HG03342 (cell line): ENCODE measurements around the gene RPL35.

Source experiments
- ATAC-seq: cut with Tn5 transposase; IDR thresholded peaks from one replicate; pipeline ENCODE4 v1.9.1; 2021; ENCODE audit warnings: mild to moderate bottlenecking, moderate library complexity; ENCODE audit not compliant: unreplicated experiment

Gene RPL35

DNA sequence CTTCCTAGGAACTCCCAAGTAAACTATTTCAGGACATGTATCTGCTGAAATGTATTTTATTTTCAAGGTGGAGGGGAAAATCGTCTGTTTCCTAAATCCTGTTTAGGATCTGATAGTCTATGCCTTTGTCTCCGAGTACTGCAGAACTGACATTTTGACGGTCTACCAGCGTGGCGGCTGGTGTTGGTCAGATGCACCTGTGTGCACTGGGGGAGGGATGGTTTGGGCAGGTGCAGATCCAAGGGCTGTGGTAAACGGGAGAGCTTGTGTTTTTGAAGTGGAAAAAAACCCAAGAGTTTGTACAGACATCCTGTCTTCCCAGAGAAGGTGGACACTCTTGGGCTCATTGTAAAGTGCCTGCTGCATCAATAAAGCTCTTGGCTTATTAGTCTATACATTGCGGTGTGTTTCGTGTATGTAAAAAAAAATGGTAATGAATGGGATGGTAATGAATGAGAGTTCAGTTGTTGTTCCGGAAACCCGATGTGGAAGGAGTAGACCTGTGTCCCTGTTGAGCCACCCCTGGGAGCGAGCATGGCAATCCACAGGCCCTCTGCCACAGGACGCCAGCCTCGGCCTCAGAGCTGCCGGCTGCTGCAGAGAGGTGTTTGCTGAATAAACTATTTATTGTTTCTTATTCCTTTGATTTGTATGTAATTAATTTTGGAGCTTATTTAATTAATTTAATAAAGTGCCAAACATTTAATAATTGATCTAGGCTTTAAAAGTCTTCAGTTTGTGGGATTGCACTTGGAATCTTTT lies 15.4 kb upstream of the RPL35 start:
- ATAC-seq = no peak

DNA sequence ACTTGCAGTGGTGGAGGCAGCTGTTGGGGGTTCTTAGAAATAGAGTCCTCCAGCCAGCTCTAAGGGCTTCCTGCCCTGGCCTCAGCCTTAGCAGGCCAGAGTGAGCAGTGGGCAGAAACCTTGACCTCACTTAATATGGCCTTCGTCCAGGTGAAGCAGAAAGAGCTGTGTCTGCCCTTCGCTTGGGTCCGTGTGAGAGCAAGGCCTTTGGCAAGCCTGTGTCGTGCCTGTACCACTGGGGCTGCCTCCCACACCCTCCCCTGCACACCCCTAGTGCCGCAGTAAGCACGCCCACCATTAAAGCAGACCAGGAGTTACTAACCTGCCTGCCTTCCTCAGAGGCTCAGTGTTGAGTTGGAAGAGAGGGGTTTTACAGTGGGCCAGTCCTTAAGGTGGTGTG lies 13.7 kb upstream of the RPL35 start:
- no peak for ATAC-seq

DNA sequence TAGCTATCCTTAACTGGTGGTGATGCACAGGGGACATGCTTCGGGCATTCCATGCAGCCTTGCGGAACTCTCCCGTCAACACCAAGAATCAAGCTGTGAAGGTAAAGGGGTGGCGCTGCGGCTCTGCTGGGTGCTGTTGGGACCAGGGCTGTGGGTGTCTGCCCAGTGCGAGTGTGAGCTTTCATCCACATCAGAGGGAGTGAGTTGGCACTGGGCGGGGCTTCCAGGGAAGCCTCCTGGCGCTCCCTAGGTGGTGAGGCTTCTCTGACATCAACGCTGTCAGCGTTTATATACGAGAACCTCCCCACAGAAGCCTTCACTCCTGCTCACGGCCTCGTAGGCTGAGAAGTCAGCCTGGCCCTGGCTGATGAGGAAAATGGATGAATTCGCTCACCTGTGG lies 11.9 kb upstream of the RPL35 start:
- ATAC-seq = no peak

DNA sequence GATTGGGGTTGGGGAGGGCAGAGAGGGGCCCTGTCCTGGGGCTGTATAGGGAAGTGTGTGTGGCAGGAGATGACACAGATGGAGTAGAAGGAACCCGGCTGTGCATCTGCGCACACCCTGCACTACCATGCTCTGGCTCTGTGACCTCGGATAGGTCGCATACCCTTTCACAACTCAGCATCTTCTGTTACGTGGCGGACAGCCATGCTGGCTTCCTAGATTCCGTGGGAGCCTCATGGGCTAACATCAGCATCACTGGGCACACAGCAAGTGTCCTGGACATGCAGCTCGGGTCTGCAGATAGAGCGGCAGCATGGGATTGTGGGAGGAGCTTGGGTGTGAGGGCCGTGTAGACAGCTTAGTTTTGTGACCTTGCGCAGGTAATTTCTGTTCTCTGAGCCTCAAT lies 9.4 kb upstream of the RPL35 start:
- no peak for ATAC-seq

DNA sequence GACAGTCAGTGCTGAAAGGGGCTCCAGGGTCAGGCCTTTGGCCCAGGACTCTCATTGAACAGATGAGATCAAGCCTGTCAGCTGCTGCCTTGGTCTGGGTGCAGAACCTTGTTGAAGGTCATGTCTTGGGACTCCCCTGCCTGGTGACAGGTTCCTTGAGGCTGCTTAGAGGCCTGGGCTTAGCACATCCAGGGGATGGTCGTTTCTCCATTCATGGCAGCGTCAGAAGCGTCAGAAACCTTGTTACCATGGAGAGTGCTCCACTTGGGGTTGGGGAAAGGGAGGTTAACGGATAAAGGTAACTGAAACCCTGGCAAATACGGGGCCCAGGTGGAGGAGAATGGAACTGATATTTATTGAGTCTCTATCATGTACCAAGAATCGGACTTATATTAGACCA lies 9.0 kb upstream of the RPL35 start:
- ATAC-seq = no peak

DNA sequence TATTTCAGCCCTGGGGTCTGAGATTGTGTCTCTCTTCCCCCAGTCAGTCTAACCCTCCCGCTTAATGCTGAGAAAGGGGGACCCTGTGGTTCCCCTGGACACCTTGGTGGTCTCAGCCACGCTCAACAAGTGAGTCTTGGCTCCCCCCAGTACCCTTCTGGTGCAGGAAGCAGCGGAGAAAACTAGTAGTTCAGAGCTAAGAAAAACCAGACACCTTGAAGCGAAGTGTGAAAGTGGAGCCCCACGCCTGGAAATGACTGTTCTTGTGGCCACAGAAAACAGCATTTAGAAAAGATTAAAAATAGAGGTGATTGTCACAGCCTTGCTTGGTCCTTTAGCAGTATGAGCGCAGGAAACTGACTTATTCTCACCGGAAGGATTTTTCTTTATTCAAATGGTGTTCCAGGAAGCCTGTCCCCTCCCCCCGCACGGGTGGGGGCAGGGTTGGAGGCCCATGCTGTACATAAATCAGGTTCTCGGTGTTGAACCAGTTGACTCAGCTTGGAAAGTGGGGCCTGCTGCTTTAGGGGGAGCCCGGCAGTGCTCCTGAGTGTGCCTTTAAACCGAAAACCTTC lies 8.3 kb upstream of the RPL35 start:
- ATAC-seq = peak; percentile 36

DNA sequence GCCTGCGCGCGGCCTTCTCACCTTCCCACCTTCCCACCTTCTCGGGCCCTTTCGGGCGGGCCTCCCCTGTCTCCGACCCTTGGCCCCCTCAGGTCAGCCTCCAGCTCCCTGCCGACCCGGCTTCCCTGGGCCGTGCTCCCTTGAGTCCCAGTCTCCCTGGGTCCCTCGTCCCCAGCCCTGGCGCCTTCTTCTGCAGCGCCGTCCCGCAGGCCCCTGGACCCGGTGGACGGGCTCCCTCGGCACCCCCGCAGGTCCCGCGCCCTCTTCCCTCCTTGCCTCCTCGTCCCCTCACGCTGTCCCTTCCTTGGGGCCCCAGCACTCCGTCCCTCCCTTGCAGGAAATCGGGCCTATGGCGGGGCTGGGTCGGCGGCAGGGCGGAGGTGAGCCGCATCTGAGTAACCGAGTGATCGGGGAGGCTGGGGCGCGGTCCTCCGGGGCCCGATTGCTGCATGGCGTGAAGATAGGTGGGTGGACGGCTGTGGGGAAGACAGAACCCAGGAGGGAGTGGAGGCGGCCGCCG lies 7.8 kb upstream of the RPL35 start:
- no peak for ATAC-seq

DNA sequence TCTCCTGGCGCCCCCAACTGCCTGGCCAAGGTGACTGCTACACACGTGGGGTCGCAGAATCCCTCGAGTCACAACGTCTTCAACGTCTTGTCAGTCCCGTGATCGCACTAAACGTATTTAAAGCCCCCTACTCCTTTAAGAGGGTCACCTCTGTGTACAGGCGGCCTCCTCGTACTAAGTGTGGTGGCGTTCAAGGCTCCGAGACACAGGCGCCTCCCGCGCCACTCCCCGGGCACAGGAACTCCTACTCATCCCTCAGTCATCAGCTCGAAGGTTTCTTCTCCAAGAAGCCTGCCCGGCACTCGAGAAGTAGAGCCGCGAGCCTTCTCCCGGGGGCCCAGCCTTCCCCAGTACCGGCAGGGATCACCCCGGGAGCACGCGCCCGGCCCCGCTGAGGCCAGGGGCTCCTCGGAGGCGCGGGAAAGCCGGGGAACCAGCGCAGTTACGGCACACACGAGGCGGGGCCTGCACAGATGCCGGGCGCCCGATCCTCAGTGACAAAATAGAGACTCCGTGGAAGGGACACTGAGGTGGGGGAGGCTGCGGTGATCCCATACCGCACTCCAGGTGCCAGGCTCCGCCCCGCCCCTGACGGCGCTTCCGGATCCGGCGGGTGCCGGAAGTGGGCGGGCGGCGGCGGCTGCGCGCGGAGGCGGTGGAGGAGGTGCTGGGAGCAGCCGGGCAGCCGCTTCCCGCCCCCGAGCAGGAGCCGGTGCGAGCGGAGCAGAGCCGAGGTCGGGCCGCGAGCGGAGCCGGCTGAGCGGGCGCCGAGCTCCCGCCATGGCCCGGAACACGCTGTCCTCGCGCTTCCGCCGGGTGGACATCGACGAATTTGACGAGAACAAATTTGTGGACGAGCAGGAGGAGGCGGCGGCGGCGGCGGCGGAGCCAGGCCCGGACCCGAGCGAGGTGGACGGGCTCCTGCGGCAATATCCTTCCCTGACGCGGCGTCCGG lies 7.0 kb upstream of the RPL35 start:
- peak; percentile 66 for ATAC-seq

DNA sequence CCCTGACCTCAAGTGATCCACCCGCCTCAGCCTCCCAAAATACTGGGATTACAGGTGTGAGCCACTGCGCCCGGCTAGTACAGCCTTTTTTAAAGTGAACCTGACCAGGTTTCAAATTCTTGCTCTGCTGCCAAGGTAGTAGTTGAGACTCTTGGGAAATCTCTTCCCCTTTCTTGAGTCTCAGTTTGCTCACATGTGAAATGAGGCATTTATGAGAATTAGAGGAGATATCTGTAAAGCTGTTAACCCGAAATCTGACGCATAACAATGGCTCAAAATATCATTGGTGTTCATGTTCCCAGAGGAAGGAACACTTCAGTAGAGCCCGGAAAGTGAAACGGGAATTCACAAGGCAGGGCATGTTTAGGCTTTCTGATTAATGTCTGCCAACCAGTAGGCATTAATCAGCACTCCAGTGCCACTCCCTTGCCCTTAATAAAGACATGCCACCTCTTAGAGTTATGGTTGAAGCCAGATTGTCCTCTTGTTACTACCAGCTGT lies 1.7 kb upstream of the RPL35 start:
- ATAC-seq = no peak

DNA sequence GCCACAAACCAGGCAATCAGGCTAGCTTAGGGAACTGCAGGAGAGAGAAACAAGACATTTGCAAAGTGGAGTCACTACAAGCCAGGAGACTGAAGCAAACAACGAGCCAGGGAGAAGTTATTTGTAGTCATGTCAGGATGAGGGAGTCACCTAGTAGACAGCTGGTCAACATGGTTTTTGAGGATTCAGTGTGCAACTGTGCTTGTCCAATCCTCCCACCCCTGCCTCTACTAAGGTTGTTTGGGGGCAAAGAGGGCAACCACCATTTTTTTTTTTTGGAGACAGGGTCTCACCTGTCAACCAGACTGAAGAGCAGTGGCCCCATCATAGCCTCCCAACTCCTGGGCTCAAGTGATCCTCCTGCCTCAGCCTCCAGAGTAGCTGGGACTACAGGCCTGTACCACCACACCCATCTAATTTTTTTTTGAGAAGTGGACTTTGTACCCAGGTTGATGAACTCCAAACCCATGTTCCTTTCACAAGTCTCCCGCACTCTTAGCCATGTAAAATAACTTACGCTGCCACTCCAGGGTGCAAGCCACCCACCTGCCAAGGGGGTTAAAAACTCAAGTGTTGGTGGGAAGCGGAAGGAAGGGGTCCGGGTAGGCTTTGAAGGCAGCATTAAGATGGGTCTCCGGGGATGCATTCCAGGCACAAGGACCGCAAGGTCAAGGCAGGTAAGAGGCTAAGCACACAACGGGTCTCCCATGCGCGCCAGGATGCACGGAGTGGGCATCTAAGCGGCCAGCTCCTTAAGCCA lies 995 bp downstream of the RPL35 start:
- no peak for ATAC-seq

DNA sequence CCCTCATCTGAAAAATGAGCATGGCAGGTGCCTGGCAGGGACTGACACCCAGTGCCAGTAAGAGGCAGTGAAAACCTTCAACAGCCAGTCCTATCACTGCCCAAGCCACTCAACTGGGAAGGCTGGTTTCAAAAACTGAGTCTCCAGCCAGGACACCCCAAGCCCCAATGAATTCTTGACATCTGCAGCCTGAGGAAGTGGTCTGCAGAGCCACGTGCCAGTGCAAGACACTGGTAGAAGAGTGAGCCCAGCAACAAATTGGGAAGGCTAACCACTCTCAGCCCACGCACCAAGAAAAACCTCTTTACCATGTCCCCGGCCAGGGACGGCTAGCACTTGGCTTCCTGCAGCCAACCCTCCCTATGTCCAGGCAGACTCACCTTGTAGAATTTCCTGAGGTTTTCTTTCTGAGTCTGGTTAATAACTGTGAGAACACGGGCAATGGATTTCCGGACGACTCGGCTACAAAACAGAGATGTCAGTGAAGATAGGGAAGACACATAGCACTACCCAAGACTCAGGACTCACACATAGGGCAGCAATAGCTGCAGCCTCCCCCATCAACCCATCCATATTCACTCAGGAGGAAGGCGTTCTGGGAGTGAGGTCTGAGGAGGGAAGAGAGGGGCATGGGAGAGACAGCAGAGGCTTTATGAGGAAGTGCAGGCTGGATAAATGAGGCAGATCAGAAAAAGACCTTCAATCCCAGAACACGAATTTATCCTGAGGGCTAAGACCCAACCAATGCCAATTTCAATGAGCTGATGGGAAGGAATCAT lies 1.8 kb downstream of the RPL35 start:
- ATAC-seq = no peak

DNA sequence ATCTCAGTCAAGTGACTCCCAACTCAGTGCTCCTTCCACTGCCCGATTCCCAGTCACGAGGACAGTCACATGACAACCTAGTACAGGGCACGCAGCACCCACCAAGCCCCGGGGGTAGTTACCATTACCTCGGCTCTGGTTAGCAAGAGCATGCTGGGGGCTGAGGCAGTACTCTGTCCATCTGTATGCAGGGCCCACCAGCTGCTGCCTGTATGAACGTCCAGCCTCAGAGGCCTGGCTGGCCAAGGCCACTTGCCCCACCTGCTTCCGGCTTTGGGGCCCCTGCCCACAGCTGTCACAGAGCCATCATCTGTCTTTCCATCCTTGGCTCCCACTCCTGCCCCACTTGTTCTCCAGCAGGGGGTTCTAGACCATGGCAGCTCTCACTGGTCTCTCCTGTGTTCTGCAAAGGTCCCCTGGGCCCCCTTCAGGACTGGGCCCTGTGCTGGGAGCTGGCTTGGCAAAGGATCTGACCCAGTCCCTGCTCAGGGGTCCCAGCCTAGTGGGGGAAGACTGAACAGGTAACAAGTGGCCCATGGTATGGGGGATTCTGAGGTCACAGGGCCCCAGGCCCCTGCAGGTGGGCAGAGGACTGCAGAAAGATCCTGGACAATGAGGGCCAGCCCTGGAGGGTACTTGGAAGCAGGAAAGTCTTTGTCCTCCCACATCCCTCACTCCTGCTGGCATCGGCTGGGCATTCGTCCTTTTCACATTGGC lies 3.3 kb downstream of the RPL35 start:
- no peak for ATAC-seq

DNA sequence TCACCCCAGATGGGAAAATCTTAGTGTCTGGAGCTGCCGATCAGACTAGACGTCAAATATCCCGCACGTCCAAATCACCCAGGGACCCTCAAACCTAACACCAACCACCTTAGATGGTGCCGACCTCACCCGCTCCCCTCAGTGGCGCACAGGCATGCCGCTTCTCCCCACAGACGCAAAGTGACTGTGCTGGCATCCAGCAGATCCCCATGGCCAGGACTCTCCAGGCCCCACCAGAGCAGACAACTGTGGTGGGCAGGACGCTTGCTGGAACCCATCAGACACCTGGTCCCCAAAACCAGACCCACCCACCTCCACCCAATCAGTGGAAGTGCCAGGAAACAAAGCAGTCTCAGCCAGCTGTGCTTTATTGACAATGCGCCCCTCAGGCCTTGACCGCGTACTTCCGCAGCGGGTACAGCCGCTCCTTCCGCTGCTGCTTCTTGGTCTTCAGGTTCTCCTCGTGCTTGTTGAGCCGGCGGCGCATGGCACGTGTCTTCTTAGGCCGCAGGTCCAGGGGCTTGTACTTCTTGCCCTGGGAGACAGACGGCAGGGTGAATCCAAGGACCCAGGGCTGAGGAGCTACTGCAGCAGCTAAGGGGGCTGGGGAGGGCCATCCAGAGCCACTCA lies 4.1 kb downstream of the RPL35 start:
- ATAC-seq = no peak

DNA sequence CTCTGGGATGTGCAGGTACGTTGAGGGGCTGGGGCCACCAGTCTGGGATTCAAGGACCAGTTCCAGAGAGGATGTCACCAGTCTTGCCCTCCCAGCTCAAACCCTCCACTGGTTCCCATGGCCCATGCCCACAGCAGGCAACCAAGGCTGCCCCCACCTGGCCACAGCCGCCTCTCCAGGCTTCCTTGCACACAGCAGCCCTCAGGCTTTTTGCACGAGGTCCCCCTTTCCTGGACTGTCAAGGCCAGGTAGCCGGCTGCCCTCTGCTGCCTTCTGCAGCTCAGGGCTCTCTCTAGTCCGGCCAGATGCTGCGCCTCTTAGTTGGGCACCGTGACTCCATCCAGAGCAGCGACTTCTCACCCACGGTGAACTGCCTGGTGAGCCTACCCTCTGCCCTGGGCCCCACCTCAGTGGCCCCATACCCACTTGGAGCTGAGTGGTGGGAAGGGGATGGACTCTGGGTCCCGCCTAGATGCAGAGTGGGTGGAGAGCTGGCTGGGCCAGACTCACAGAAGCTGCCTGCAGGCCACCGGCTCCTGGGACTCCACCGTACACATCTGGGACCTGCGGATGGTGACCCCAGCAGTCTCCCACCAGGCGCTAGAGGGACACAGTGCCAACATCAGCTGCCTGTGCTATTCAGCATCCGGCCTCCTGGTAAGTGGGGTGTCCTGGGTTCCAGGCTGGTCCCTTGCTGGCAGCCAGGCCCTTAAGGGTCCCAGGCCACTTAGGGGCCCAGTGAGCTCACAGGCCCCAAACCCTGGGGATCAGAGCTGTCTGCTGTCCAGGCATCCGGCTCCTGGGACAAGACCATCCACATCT lies 5.6 kb downstream of the RPL35 start:
- ATAC-seq = no peak

DNA sequence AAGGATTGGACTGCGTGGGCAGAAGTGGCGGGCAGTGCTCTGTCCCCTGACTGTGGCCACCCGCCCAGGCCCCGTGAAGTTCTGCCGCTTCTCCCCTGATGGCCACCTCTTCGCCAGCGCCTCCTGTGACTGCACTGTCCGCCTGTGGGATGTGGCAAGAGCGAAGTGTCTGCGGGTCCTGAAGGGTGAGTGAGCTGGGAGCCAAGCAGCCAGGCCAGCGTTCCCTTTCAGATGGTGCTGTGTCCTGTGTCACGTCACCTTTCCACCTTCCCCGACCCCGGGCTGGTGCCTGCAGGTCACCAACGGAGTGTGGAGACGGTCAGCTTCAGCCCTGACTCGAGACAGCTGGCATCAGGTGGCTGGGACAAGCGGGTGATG lies 6.2 kb downstream of the RPL35 start:
- no peak for ATAC-seq

DNA sequence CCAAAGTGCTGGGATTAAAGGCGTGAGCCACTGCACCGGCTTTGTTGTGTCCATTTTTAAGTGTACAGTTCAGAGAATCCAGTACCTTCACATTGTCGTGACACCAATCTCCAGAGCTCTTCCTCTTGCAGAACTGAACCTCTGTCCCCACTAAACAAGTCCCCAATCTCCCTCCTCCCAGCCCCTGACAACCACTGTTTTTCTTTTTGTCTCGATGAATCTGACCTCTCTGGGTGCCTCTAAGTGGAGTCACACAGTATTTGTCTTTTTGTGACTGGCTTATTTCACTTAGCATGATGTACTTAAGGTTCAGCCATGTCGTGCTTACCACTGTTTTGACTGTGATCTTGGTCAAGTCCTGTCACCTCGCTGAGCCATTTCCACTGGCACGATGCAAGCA lies 6.9 kb downstream of the RPL35 start:
- no peak for ATAC-seq

DNA sequence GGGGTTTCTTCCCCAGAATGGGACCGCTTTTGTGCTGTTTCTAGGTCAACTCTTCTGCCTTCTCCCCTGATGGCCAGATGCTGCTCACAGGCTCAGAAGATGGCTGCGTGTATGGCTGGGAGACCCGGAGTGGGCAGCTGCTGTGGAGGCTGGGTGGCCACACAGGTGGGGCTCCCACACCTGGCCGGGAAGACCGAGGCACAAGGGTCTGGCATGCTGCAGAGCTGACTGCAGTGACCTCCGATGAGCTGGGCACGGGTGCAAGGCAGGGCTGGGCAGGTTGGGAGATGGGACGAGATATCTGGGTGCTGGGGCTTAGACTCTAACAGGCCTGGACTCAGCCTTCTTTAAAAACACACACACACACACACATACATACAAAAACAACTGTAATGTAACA lies 7.6 kb downstream of the RPL35 start:
- ATAC-seq = no peak

DNA sequence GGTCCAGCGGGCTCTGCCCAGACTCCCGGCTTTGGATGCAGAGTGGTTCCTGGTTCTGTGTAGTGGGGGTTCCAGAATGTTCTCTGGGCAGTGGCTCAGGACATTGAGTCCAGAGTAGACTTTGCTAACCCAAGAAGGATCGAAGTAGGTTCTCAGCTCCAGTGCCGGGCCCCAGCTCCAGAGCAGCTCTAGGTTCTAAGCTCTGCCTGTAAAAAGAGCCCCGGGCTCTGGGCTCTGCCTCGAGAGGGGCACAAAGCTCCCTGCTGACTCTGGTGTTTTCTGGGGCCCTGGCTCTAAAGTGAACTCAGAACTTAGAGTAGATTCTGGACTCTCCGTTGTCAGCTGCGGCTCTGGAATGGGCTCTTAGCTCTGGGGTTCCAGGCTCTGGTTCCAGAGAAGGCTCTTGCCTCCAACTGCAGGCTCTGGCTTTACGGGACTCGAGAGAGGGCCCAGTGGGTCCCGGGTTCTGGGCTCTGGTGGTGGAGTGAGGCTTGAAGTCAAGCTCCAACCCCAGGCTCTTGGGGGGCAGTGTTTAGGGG lies 8.1 kb downstream of the RPL35 start:
- ATAC-seq = no peak
